Kidney epithelial cell (primary cell): Measurements from ENCODE around the gene ABHD17A. TPM values are rescaled to one million over a fixed set of nuclear protein-coding genes. Genes with fewer than 3 reads are reported as not detected.

Experiments used
- DNase-seq: peaks from one replicate; pipeline ENCODE4 v3.0.0-alpha.2; 2010; ENCODE audit warnings: low read depth
- H3K27me3 ChIP-seq: 2 replicates; pipeline ENCODE4 v1.6.0; 2011; ENCODE audit warnings: low read length; ENCODE audit not compliant: control insufficient read depth, insufficient read depth
- H3K36me3 ChIP-seq: 2 replicates; pipeline ENCODE4 v1.5.1; 2011; ENCODE audit warnings: low read length; ENCODE audit not compliant: control insufficient read depth, insufficient read depth
- H3K4me3 ChIP-seq: 2 replicates; pipeline ENCODE4 v1.5.1; 2011; ENCODE audit warnings: low read depth, mild to moderate bottlenecking, control low read depth, low read length
- CTCF ChIP-seq: IDR thresholded peaks from 2 replicates; pipeline ENCODE4 v1.5.1; 2011; ENCODE audit warnings: mild to moderate bottlenecking, moderate library complexity, low read length, control low read depth, inconsistent platforms; ENCODE audit not compliant: insufficient read depth, poor library complexity, severe bottlenecking
- total RNA-seq: library from RNA; depleted of rRNA; stranded (reverse); fragments of >200 nt; gene quantifications from 2 replicates; pipeline ENCODE4 v1.2.3, GENCODE V29; 2015

ABHD17A gene
- total RNA-seq, 1 donor from 2014 or later: 54.1 TPM

- H3K27me3 ChIP-seq: no peaks in the 10 kb centered on the region
- DNase-seq: peak; percentile 94
- H3K36me3 ChIP-seq: no peaks in the 10 kb centered on the region
- peak within 1 kb of the TSS; percentile 75 for H3K4me3 ChIP-seq
- TF ChIP-seq CTCF: no peak
Measured at GRCh38 chr19:1905110-1905862, 20.0 kb upstream of the ABHD17A start, which contains the start of the genes ADAT3 and SCAMP4. ADAT3 (plus strand) TSS chr19:1905399; CDS start chr19:1912048, 6,649 bp downstream. SCAMP4 (plus strand) TSS chr19:1905399; CDS start chr19:1915020, 9,621 bp downstream.

- no peak for TF ChIP-seq CTCF
- no peak for DNase-seq
- H3K4me3 ChIP-seq: no peak overlapping the region
- H3K36me3 ChIP-seq: no peaks in the 10 kb centered on the region
- no peaks in the 10 kb centered on the region for H3K27me3 ChIP-seq
Measured at GRCh38 chr19:1904860-1905109, 19.5 kb upstream of the ABHD17A start.

GRCh38 chr19:1902923-1903322 lies 17.6 kb upstream of the ABHD17A start:
- H3K36me3 ChIP-seq: no peaks in the 10 kb centered on the region
- no peak for DNase-seq
- no peak for TF ChIP-seq CTCF

GRCh38 chr19:1901940-1902404 lies 16.7 kb upstream of the ABHD17A start:
- no peak for TF ChIP-seq CTCF
- no peak overlapping the region for H3K4me3 ChIP-seq
- H3K36me3 ChIP-seq: no peaks in the 10 kb centered on the region
- no peak for DNase-seq
- no peaks in the 10 kb centered on the region for H3K27me3 ChIP-seq

More at GRCh38 chr19:1902923-1903322, 17.6 kb upstream of the ABHD17A start:
- Histone ChIP-seq H3K4me3 (no peak overlapping the region), H3K27me3 (no peaks in the 10 kb centered on the region)

GRCh38 chr19:1896508-1896907 lies 11.2 kb upstream of the ABHD17A start:
- Histone ChIP-seq H3K27me3 (no peaks in the 10 kb centered on the region), H3K4me3 (no peak overlapping the region), H3K36me3 (no peaks in the 10 kb centered on the region)
- no peak for DNase-seq
- no peak for TF ChIP-seq CTCF

GRCh38 chr19:1893791-1894190 lies 8.5 kb upstream of the ABHD17A start:
- no peak for DNase-seq
- Histone ChIP-seq H3K27me3 (no peaks in the 10 kb centered on the region), H3K36me3 (no peaks in the 10 kb centered on the region), H3K4me3 (no peak overlapping the region)
- no peak for TF ChIP-seq CTCF
